GM12875 (cell line): ENCODE measurements around the gene TBC1D10A.

ENCODE experiments used
- H3K4me3 ChIP-seq: one replicate; pipeline ENCODE4 v1.5.1; 2011; ENCODE audit warnings: low read depth, low read length, control low read depth
- CTCF ChIP-seq: IDR thresholded peaks from 2 replicates; pipeline ENCODE4 v1.5.1; 2011; ENCODE audit warnings: low read depth, mild to moderate bottlenecking, control low read depth, inconsistent platforms, low read length, moderate library complexity, borderline replicate concordance; ENCODE audit not compliant: insufficient read depth

The TBC1D10A gene

GRCh38 chr22:30299322-30299721 is 27.4 kb downstream of the TBC1D10A start:
- no peak for TF ChIP-seq CTCF
- no peak overlapping the region for H3K4me3 ChIP-seq

- no peak overlapping the region for H3K4me3 ChIP-seq
- TF ChIP-seq CTCF, result no peak
Observed at GRCh38 chr22:30297991-30298701, 28.6 kb downstream of the TBC1D10A start.

GRCh38 chr22:30297276-30297990 is 29.3 kb downstream of the TBC1D10A start:
- TF ChIP-seq CTCF, result no peak

GRCh38 chr22:30296833-30297232 is 29.9 kb downstream of the TBC1D10A start:
- no peak overlapping the region for H3K4me3 ChIP-seq
- no peak for TF ChIP-seq CTCF

More at GRCh38 chr22:30297276-30297990, 29.3 kb downstream of the TBC1D10A start:
- no peak overlapping the region for H3K4me3 ChIP-seq

- H3K4me3 ChIP-seq, result no peak overlapping the region
- no peak for TF ChIP-seq CTCF
Observed at GRCh38 chr22:30296324-30296723, 30.4 kb downstream of the TBC1D10A start.

GRCh38 chr22:30295576-30295975 is 31.2 kb downstream of the TBC1D10A start:
- TF ChIP-seq CTCF, result no peak
- H3K4me3 ChIP-seq, result no peak overlapping the region

- TF ChIP-seq CTCF, result no peak
Observed at GRCh38 chr22:30294830-30295229, 31.9 kb downstream of the TBC1D10A start.

More at GRCh38 chr22:30294830-30295229, 31.9 kb downstream of the TBC1D10A start:
- H3K4me3 ChIP-seq, result no peak overlapping the region
